ENCODE data around the gene FMNL1.

DNA sequence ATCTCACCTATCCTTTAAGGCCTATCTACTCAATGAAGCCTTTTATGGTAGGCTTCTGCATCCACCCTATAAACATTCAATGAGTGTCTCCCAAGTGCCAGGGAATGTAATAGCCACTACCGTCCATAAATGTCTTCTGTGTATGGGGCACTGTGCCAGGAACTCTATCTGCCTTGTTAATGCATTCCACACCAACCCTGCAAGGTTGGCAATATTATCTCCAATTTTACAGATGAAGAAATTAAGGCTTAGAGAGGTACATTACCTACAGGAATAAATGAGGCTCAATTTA is 75.1 kb downstream of the FMNL1 start:
- TF ChIP-seq, protein P1, sequence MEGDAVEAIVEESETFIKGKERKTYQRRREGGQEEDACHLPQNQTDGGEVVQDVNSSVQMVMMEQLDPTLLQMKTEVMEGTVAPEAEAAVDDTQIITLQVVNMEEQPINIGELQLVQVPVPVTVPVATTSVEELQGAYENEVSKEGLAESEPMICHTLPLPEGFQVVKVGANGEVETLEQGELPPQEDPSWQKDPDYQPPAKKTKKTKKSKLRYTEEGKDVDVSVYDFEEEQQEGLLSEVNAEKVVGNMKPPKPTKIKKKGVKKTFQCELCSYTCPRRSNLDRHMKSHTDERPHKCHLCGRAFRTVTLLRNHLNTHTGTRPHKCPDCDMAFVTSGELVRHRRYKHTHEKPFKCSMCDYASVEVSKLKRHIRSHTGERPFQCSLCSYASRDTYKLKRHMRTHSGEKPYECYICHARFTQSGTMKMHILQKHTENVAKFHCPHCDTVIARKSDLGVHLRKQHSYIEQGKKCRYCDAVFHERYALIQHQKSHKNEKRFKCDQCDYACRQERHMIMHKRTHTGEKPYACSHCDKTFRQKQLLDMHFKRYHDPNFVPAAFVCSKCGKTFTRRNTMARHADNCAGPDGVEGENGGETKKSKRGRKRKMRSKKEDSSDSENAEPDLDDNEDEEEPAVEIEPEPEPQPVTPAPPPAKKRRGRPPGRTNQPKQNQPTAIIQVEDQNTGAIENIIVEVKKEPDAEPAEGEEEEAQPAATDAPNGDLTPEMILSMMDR (IDR thresholded peaks at IDR 0.05): no peak
- TF ChIP-seq POLR2A (IDR thresholded peaks at IDR 0.05): no peak
